ENCODE data around the gene GRIN3A.

GRIN3A gene

DNA sequence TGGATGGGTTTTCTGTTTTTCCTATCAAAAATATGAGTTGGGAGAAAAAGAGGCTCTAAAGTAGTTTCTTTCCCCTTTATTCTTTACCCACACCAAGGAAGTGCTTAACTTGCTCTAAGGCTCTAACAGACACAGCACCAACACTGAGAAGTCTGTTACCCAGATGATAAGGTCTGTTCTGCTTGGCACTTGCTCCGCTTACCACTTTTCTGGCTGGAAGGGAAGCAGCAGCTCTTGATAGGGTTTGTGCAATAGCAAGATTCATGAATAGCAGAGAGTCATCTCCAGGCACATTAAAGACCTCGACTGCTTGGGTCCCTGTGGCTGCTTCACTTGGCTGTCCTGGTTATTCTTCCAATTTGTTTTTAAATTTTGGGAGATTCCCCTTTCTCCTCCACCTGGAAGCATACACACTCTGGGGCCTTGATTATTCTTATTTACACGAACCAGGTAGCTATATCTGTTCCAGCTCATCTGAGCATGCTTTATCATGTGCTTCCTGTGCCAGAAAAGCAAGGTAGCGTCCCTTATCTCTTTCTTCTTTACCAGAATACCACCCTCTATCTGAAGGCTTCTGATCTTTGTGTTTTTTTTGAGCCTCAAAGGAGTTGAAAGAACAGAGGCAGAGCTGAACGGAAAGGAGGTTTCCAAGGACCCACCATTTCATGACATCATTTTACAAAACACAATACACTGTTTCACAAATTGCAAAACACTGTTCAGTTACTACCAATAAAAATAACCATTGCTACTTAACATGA lies 168.5 kb downstream of the GRIN3A start:
- TF ChIP-seq, protein P1, sequence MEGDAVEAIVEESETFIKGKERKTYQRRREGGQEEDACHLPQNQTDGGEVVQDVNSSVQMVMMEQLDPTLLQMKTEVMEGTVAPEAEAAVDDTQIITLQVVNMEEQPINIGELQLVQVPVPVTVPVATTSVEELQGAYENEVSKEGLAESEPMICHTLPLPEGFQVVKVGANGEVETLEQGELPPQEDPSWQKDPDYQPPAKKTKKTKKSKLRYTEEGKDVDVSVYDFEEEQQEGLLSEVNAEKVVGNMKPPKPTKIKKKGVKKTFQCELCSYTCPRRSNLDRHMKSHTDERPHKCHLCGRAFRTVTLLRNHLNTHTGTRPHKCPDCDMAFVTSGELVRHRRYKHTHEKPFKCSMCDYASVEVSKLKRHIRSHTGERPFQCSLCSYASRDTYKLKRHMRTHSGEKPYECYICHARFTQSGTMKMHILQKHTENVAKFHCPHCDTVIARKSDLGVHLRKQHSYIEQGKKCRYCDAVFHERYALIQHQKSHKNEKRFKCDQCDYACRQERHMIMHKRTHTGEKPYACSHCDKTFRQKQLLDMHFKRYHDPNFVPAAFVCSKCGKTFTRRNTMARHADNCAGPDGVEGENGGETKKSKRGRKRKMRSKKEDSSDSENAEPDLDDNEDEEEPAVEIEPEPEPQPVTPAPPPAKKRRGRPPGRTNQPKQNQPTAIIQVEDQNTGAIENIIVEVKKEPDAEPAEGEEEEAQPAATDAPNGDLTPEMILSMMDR (IDR thresholded peaks at IDR 0.05; ENCODE audit: low read depth, low read length), result no peak
- no peak for DNase-seq (ENCODE audit: extremely low read depth, low read depth)

DNA sequence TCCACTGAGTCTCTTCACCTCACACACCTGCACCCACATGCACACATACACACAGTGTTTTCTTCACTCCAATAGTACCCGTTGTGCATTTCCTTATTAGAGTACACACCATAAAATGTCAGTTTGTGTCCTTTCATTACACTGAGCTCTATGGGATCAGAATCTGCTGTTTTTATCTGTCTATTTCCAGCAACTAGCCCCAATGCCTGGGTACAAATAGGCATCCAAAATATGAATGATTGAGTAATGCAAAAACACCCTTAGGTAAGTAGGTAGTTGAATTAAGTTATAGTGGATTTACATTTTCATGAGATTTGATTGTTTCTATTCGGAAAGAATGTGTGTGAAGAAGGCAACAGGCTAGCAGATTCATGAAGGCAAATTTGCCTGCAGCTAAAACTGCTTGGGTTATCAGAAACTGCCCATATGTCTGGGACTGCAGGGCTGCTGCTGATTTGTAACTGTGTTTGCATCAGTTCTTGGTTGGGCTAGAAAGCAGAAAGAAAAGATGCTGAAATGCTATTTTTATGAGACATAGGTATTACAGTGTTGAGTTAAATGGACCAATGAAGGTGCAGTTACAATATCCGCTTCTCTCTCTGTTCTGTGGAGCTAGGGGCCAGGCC lies 170.6 kb downstream of the GRIN3A start:
- TF ChIP-seq, protein P1 (IDR thresholded peaks at IDR 0.05; ENCODE audit: low read depth, low read length), result no peak
- no peak for DNase-seq (ENCODE audit: extremely low read depth, low read depth)

DNA sequence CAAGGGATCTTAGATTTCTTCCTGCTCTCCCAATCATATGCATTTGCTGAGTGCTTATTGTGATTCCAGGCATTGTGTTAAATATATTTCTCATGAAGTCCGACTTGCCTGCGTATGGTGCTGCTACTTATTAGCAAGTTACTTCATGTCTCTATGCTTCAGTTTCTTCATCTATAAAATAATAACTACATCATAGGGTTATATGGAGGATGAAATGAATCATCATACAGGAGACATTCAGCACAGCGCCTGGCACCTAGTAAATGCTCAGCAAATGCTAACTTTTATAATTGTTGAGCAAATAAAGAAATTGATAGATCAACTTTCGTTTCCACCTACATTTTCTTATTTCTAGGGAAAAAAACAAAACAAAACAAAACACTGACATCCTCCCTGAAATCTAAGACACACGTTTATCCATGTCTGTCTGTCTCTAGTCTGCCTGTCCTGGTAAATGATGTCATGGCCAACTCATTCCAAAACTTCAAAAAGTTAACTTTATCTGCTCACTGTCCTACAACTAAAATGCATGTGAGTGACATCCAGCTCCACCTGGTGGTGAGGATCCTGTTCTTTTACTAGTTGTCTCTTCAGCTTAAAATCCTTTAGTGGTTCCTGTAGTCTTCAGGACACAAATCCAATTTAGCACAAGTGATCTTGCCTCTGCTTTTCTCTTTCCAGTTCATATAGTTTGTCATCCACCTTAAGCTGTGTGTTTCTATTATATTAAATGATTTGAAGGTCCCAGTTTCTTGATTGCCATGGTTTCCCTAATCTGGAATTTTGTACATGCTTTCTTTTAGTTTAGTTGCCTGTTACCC lies 171.3 kb downstream of the GRIN3A start:
- TF ChIP-seq, protein P1 (IDR thresholded peaks at IDR 0.05; ENCODE audit: low read depth, low read length), result peak; percentile 46
- no peak for DNase-seq (ENCODE audit: extremely low read depth, low read depth)

DNA sequence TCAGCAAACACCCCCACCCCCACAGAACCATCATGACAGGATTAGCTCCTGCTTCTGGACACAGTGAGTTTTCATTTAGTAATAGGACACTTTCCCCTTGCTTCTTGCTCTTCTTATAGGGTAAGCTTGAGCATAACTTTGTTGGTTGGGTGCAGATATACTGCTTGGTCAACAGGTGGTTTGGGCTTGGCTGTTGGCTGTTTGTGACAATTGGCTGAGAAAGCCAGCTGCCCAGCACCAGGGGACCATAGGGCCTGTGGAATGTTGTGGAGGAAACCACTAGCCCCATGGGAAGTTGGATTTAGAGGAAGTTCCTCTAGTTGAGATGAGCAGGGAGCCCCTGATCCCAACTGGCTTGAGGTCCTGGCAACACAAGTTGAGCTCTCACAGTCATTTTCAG lies 174.2 kb downstream of the GRIN3A start:
- TF ChIP-seq, protein P1 (IDR thresholded peaks at IDR 0.05; ENCODE audit: low read depth, low read length), result no peak
- no peak for DNase-seq (ENCODE audit: extremely low read depth, low read depth)

DNA sequence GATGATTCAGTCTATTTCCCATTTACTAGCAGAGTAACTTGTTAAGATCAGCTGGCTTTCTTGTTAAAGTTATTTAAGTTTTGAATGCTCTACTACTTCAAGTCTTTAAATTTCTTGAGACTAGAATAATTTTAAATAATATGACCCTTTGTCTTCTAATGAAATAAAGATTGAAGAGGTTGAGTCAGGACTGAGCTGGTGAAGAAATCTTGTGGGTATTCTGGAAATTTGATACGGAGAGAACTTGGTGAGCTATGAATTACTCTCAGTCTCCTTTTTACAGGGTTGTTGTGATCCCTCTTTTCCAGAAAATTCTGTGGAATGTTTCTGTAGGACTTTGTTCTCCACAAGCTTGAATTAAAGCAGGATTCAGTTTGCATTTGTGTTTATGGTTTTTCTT lies 175.5 kb downstream of the GRIN3A start:
- no peak for DNase-seq (ENCODE audit: extremely low read depth, low read depth)
- TF ChIP-seq, protein P1 (IDR thresholded peaks at IDR 0.05; ENCODE audit: low read depth, low read length), result no peak

DNA sequence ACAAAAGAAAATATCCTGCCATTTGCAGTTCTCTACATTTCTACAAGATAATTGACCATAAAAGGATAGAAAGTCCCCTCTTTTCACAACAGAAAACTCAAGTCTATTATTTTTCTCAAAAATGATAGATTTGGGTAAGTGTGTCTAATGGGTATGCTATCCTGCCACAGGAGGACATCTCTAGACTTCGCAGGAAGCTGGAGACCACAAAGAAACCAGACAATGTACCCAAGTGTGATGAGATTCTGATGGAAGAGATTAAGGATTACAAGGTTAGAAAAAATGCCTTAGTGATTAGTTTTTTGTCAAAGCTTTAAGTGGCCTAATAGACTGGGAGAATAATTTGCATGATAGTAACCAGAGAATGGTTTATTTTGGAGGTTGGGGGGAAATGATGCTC lies 176.7 kb downstream of the GRIN3A start:
- DNase-seq (ENCODE audit: extremely low read depth, low read depth), result no peak
- TF ChIP-seq, protein P1 (IDR thresholded peaks at IDR 0.05; ENCODE audit: low read depth, low read length), result no peak
